SK-N-SH (cell line): ENCODE measurements around the gene UNC79. TPM values are rescaled to one million over a fixed set of nuclear protein-coding genes. Genes with fewer than 3 reads are reported as not detected.

Source experiments
- CTCF ChIA-PET: fragments of 300-600, 350-600 bp; formaldehyde crosslinking; extraction: SDS; loops from one replicate; lab custom pipeline; 2021; lab: Yijun Ruan, JAX
- POLR2A ChIA-PET: fragments of 350-600 bp; sonication (Branson Sonifier 250); formaldehyde crosslinking; extraction: SDS; loops from one replicate; lab custom pipeline; 2020; ENCODE audit warnings: antibody characterized with exemption, inconsistent platforms; lab: Yijun Ruan, JAX
- DNase-seq: peaks from one replicate; pipeline ENCODE4 v3.0.0; 2012
- H2AFZ ChIP-seq: fragments of 200-600 bp; sonication (generic); 2 replicates; pipeline ENCODE4 v1.8.1; 2016; ENCODE audit warnings: antibody characterized with exemption, mild to moderate bottlenecking, low read depth
- H3F3A ChIP-seq: fragments of 200-600 bp; sonication (generic); replicated peaks from 2 replicates; pipeline ENCODE3; 2016; ENCODE audit warnings: antibody characterized with exemption, mild to moderate bottlenecking; ENCODE audit not compliant: insufficient read depth
- H3K27ac ChIP-seq, 2 experiments: fragments of 200-500 bp in 1 of 2; fragments of 200-600 bp in 1 of 2; sonication (Bioruptor generic) in 1 of 2; sonication (generic), shearing (Covaris generic) in 1 of 2; 2 replicates each; pipeline versions ENCODE4 v1.5.1 to v1.6.1; 2014 to 2016; ENCODE audit warnings: low read depth in 2 of 2, inconsistent platforms in 1 of 2, low read length in 1 of 2, mild to moderate bottlenecking in 1 of 2, mixed read lengths in 1 of 2
- H3K27me3 ChIP-seq: fragments of 200-600 bp; sonication (generic), shearing (Covaris generic); 2 replicates; pipeline ENCODE4 v1.6.1; 2016; ENCODE audit warnings: mixed run types; ENCODE audit not compliant: insufficient read depth
- H3K36me3 ChIP-seq, 2 experiments: fragments of 200-500 bp in 1 of 2; fragments of 200-600 bp in 1 of 2; sonication (Bioruptor generic) in 1 of 2; sonication (generic) in 1 of 2; replicated peaks in 1 of 2; 2 replicates each; pipeline versions ENCODE3 to v1.5.1; 2014 to 2016; ENCODE audit warnings: low read length in 1 of 2, mild to moderate bottlenecking in 1 of 2; ENCODE audit not compliant: insufficient read depth in 2 of 2, control insufficient read depth in 1 of 2
- H3K4me1 ChIP-seq, 2 experiments: fragments of 200-500 bp in 1 of 2; fragments of 200-600 bp in 1 of 2; sonication (Bioruptor generic) in 1 of 2; sonication (generic), shearing (Covaris generic) in 1 of 2; 2 replicates each; pipeline versions ENCODE4 v1.5.1 to v1.6.1; 2014 to 2016; ENCODE audit warnings: low read depth in 1 of 2, low read length in 1 of 2, mixed run types in 1 of 2; ENCODE audit not compliant: insufficient read depth in 2 of 2, control insufficient read depth in 1 of 2
- H3K4me2 ChIP-seq: fragments of 200-600 bp; sonication (generic), shearing (Covaris generic); 2 replicates; pipeline ENCODE4 v1.6.1; 2017; ENCODE audit warnings: mixed run types
- H3K4me3 ChIP-seq, 2 experiments: fragments of 200-500 bp in 1 of 2; fragments of 200-600 bp in 1 of 2; sonication (Bioruptor generic) in 1 of 2; sonication (generic), shearing (Covaris generic) in 1 of 2; 2 replicates each; pipeline versions ENCODE4 v1.5.1 to v1.8.1; 2014 to 2016; ENCODE audit warnings: low read depth in 2 of 2, inconsistent platforms in 1 of 2, low read length in 1 of 2, mild to moderate bottlenecking in 1 of 2, mixed read lengths in 1 of 2, moderate library complexity in 1 of 2
- H3K79me2 ChIP-seq: fragments of 200-600 bp; sonication (generic); 2 replicates; pipeline ENCODE4 v1.8.1; 2017; ENCODE audit warnings: mild to moderate bottlenecking; ENCODE audit not compliant: insufficient read depth
- H3K9ac ChIP-seq: fragments of 200-600 bp; sonication (generic); 2 replicates; pipeline ENCODE4 v1.6.1; 2017; ENCODE audit warnings: mixed run types
- H3K9me2 ChIP-seq: fragments of 200-600 bp; sonication (generic); 2 replicates; pipeline ENCODE4 v1.6.1; 2017; ENCODE audit warnings: mixed run types
- H3K9me3 ChIP-seq: fragments of 200-600 bp; sonication (generic); 2 replicates; pipeline ENCODE4 v1.6.1; 2017; ENCODE audit warnings: mixed run types, mild to moderate bottlenecking, moderate library complexity
- H4K20me1 ChIP-seq: fragments of 200-600 bp; sonication (generic); 2 replicates; pipeline ENCODE4 v1.6.1; 2017; ENCODE audit warnings: mild to moderate bottlenecking, mixed run types; ENCODE audit not compliant: insufficient read depth
- CHD2 ChIP-seq: fragments of 150-350 bp; IDR thresholded peaks from 2 replicates; pipeline ENCODE4 v1.6.1; 2018; ENCODE audit warnings: low read length; ENCODE audit not compliant: partially characterized antibody
- CTCF ChIP-seq: fragments of 200-600 bp; sonication (generic); IDR thresholded peaks from 2 replicates; pipeline ENCODE4 v1.6.1; 2017; ENCODE audit warnings: antibody characterized with exemption, mild to moderate bottlenecking, moderate library complexity
- EP300 ChIP-seq, 2 experiments: IDR thresholded peaks; 2 replicates each; pipeline versions ENCODE4 v1.4.0 to v1.6.1; 2012; ENCODE audit warnings: borderline replicate concordance in 1 of 2, low read depth in 1 of 2, low read length in 1 of 2
- FOSL2 ChIP-seq: IDR thresholded peaks from 2 replicates; pipeline ENCODE4 v1.4.0; 2012; ENCODE audit warnings: low read depth, mild to moderate bottlenecking, moderate library complexity, borderline replicate concordance
- FOXJ3 ChIP-seq: sonication (generic); formaldehyde crosslinking; IDR thresholded peaks from 2 replicates; pipeline ENCODE4 v1.5.1; 2020; ENCODE audit warnings: mild to moderate bottlenecking, missing genetic modification reagents
- GABPA ChIP-seq: IDR thresholded peaks from 2 replicates; pipeline ENCODE4 v1.4.0; 2012; ENCODE audit warnings: low read depth, mild to moderate bottlenecking
- JUND ChIP-seq: IDR thresholded peaks from 2 replicates; pipeline ENCODE4 v1.4.0; 2012
- NRF1 ChIP-seq: IDR thresholded peaks from 2 replicates; pipeline ENCODE4 v1.6.1; 2012; ENCODE audit warnings: low read depth, mild to moderate bottlenecking, low read length
- POLR2AphosphoS5 ChIP-seq: IDR thresholded peaks from 2 replicates; pipeline ENCODE4 v1.6.1; 2012; ENCODE audit warnings: low read depth, low read length
- RCOR1 ChIP-seq: fragments of 150-350 bp; IDR thresholded peaks from 2 replicates; pipeline ENCODE4 v1.6.1; 2017; ENCODE audit warnings: antibody characterized with exemption, low read length
- REST ChIP-seq: IDR thresholded peaks from 2 replicates; pipeline ENCODE4 v1.6.1; 2012; ENCODE audit warnings: mild to moderate bottlenecking, low read depth, low read length, moderate library complexity
- RXRA ChIP-seq: IDR thresholded peaks from 2 replicates; pipeline ENCODE4 v1.4.0; 2012; ENCODE audit warnings: low read depth, mild to moderate bottlenecking, borderline replicate concordance
- YY1 ChIP-seq: IDR thresholded peaks from 2 replicates; pipeline ENCODE4 v1.4.0; 2012; ENCODE audit warnings: low read depth, mild to moderate bottlenecking
- polyA plus RNA-seq, 3 experiments: library from polyadenylated mRNA; depleted of rRNA; stranded (reverse); fragments of >200 nt; gene quantifications; 2 replicates each; pipeline ENCODE4 v1.2.3, GENCODE V29; 2012
- TF ChIP-seq, protein P1 (sequence below): IDR thresholded peaks from 2 replicates; pipeline ENCODE4 v1.4.0; 2012; ENCODE audit warnings: low read depth

Gene UNC79
- polyA plus RNA-seq, 1 of the 3 experiments (the other 2 are of a cell fraction), result 0.10 TPM

GRCh38 chr14:93693914-93694313 is 263.2 kb downstream of the UNC79 start (continued):
- TF ChIP-seq RXRA (no peak), JUND (no peak), RCOR1 (no peak)
- TF ChIP-seq, protein P1, sequence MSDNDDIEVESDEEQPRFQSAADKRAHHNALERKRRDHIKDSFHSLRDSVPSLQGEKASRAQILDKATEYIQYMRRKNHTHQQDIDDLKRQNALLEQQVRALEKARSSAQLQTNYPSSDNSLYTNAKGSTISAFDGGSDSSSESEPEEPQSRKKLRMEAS, result no peak

GRCh38 chr14:93700928-93701327 is 270.2 kb downstream of the UNC79 start:
- H3K9me3 ChIP-seq, result no peaks in the 10 kb centered on the region; the same call in 1 of the 2 replicates
- H3K79me2 ChIP-seq, result no peaks in the 10 kb centered on the region
- H2AFZ ChIP-seq, result no peak overlapping the region
- H3F3A ChIP-seq, result no peaks in the 10 kb centered on the region
- ChIA-PET CTCF (interaction anchor here (0.9 to 2.3 kb wide), 5 partner anchors 45 to 206 kb away, joined by 3 to 9 read pairs (median 3); no protein-coding TSS in a partner anchor), POLR2A (no interaction called here)
- no peaks in the 10 kb centered on the region for H4K20me1 ChIP-seq
- H3K4me2 ChIP-seq, result no peak overlapping the region
- no peak for DNase-seq
- no peaks in the 10 kb centered on the region; a peak in 1 of 4 replicates for H3K4me1 ChIP-seq
- H3K36me3 ChIP-seq, result no peaks in the 10 kb centered on the region
- H3K9ac ChIP-seq, result no peak overlapping the region
- no peak overlapping the region for H3K27ac ChIP-seq
- H3K4me3 ChIP-seq, result no peak overlapping the region
- no peaks in the 10 kb centered on the region for H3K27me3 ChIP-seq
- TF ChIP-seq EP300 (IDR thresholded peaks at IDR 0.05; ENCODE audit: borderline replicate concordance in 1 of 2, low read depth in 1 of 2, low read length in 1 of 2) (no peak), CHD2 (no peak), YY1 (no peak), FOSL2 (no peak), GABPA (no peak), POLR2AphosphoS5 (no peak), REST (no peak), FOXJ3 (no peak), CTCF (no peak), NRF1 (no peak)
- TF ChIP-seq, protein P1, result no peak
- no peaks in the 10 kb centered on the region for H3K9me2 ChIP-seq
